ENCODE results near the gene NT5M.

NT5M gene

GRCh38 chr17:17358060-17358751 is 55.0 kb downstream of the NT5M start:
- Histone ChIP-seq H3K4me1 (ENCODE audit: control insufficient read depth, insufficient read depth, low read length, unreplicated experiment) (peaks cover 4% of the 10 kb centered on the region), H2AFZ (ENCODE audit: low read length, unreplicated experiment) (no peak overlapping the region), H3K36me3 (ENCODE audit: insufficient read depth, low read length) (no peaks in the 10 kb centered on the region), H3K4me3 (ENCODE audit: low read depth, low read length) (no peak overlapping the region), H3K27ac (ENCODE audit: low read depth, low read length) (no peak overlapping the region), H3K79me2 (ENCODE audit: control insufficient read depth, insufficient read depth, low read length, unreplicated experiment) (no peaks in the 10 kb centered on the region), H3K27me3 (ENCODE audit: insufficient read depth, low read length) (no peaks in the 10 kb centered on the region)

- Histone ChIP-seq H2AFZ (ENCODE audit: low read length, unreplicated experiment) (no peak overlapping the region), H3K4me3 (ENCODE audit: low read depth, low read length) (no peak overlapping the region), H3K27ac (ENCODE audit: low read depth, low read length) (no peak overlapping the region), H3K36me3 (ENCODE audit: insufficient read depth, low read length) (no peaks in the 10 kb centered on the region), H3K79me2 (ENCODE audit: control insufficient read depth, insufficient read depth, low read length, unreplicated experiment) (no peaks in the 10 kb centered on the region), H3K4me1 (ENCODE audit: control insufficient read depth, insufficient read depth, low read length, unreplicated experiment) (peaks cover 4% of the 10 kb centered on the region), H3K27me3 (ENCODE audit: insufficient read depth, low read length) (no peaks in the 10 kb centered on the region)
Observed at GRCh38 chr17:17358866-17359265, 55.7 kb downstream of the NT5M start.

GRCh38 chr17:17359271-17359670 is 56.1 kb downstream of the NT5M start:
- no peak overlapping the region for H2AFZ ChIP-seq (ENCODE audit: low read length, unreplicated experiment)
- no peaks in the 10 kb centered on the region for H3K79me2 ChIP-seq (ENCODE audit: control insufficient read depth, insufficient read depth, low read length, unreplicated experiment)
- no peaks in the 10 kb centered on the region for H3K27me3 ChIP-seq (ENCODE audit: insufficient read depth, low read length)
- H3K27ac ChIP-seq (ENCODE audit: low read depth, low read length), result no peak overlapping the region
- no peak overlapping the region for H3K4me3 ChIP-seq (ENCODE audit: low read depth, low read length)
- peaks cover 4% of the 10 kb centered on the region for H3K4me1 ChIP-seq (ENCODE audit: control insufficient read depth, insufficient read depth, low read length, unreplicated experiment)
- no peaks in the 10 kb centered on the region for H3K36me3 ChIP-seq (ENCODE audit: insufficient read depth, low read length)

GRCh38 chr17:17360087-17360730 is 57.0 kb downstream of the NT5M start:
- Histone ChIP-seq H2AFZ (ENCODE audit: low read length, unreplicated experiment) (no peak overlapping the region), H3K4me3 (ENCODE audit: low read depth, low read length) (no peak overlapping the region), H3K36me3 (ENCODE audit: insufficient read depth, low read length) (no peaks in the 10 kb centered on the region), H3K27ac (ENCODE audit: low read depth, low read length) (no peak overlapping the region), H3K79me2 (ENCODE audit: control insufficient read depth, insufficient read depth, low read length, unreplicated experiment) (no peaks in the 10 kb centered on the region), H3K27me3 (ENCODE audit: insufficient read depth, low read length) (no peaks in the 10 kb centered on the region), H3K4me1 (ENCODE audit: control insufficient read depth, insufficient read depth, low read length, unreplicated experiment) (peaks cover 4% of the 10 kb centered on the region)

GRCh38 chr17:17361543-17361866 is 58.3 kb downstream of the NT5M start:
- Histone ChIP-seq H2AFZ (ENCODE audit: low read length, unreplicated experiment) (no peak overlapping the region), H3K36me3 (ENCODE audit: insufficient read depth, low read length) (no peaks in the 10 kb centered on the region), H3K4me3 (ENCODE audit: low read depth, low read length) (no peak overlapping the region), H3K79me2 (ENCODE audit: control insufficient read depth, insufficient read depth, low read length, unreplicated experiment) (no peaks in the 10 kb centered on the region), H3K4me1 (ENCODE audit: control insufficient read depth, insufficient read depth, low read length, unreplicated experiment) (no peaks in the 10 kb centered on the region), H3K27me3 (ENCODE audit: insufficient read depth, low read length) (no peaks in the 10 kb centered on the region), H3K27ac (ENCODE audit: low read depth, low read length) (no peak overlapping the region)

GRCh38 chr17:17361867-17362539 is 58.8 kb downstream of the NT5M start:
- H2AFZ ChIP-seq (ENCODE audit: low read length, unreplicated experiment), result no peak overlapping the region
- no peaks in the 10 kb centered on the region for H3K79me2 ChIP-seq (ENCODE audit: control insufficient read depth, insufficient read depth, low read length, unreplicated experiment)
- H3K27me3 ChIP-seq (ENCODE audit: insufficient read depth, low read length), result no peaks in the 10 kb centered on the region
- H3K4me1 ChIP-seq (ENCODE audit: control insufficient read depth, insufficient read depth, low read length, unreplicated experiment), result no peaks in the 10 kb centered on the region
- no peak overlapping the region for H3K27ac ChIP-seq (ENCODE audit: low read depth, low read length)
- H3K36me3 ChIP-seq (ENCODE audit: insufficient read depth, low read length), result no peaks in the 10 kb centered on the region
- H3K4me3 ChIP-seq (ENCODE audit: low read depth, low read length), result no peak overlapping the region

- Histone ChIP-seq H3K4me1 (ENCODE audit: control insufficient read depth, insufficient read depth, low read length, unreplicated experiment) (no peaks in the 10 kb centered on the region), H2AFZ (ENCODE audit: low read length, unreplicated experiment) (no peak overlapping the region), H3K79me2 (ENCODE audit: control insufficient read depth, insufficient read depth, low read length, unreplicated experiment) (no peaks in the 10 kb centered on the region), H3K36me3 (ENCODE audit: insufficient read depth, low read length) (no peaks in the 10 kb centered on the region), H3K27ac (ENCODE audit: low read depth, low read length) (no peak overlapping the region), H3K4me3 (ENCODE audit: low read depth, low read length) (no peak overlapping the region), H3K27me3 (ENCODE audit: insufficient read depth, low read length) (no peaks in the 10 kb centered on the region)
Observed at GRCh38 chr17:17362540-17362930, 59.4 kb downstream of the NT5M start.

GRCh38 chr17:17363638-17364337 is 60.6 kb downstream of the NT5M start:
- H3K4me3 ChIP-seq (ENCODE audit: low read depth, low read length), result no peak overlapping the region
- no peaks in the 10 kb centered on the region for H3K79me2 ChIP-seq (ENCODE audit: control insufficient read depth, insufficient read depth, low read length, unreplicated experiment)
- H3K27me3 ChIP-seq (ENCODE audit: insufficient read depth, low read length), result no peaks in the 10 kb centered on the region
- H3K27ac ChIP-seq (ENCODE audit: low read depth, low read length), result no peak overlapping the region
- no peaks in the 10 kb centered on the region for H3K4me1 ChIP-seq (ENCODE audit: control insufficient read depth, insufficient read depth, low read length, unreplicated experiment)
- no peaks in the 10 kb centered on the region for H3K36me3 ChIP-seq (ENCODE audit: insufficient read depth, low read length)
- no peak overlapping the region for H2AFZ ChIP-seq (ENCODE audit: low read length, unreplicated experiment)

GRCh38 chr17:17364338-17364667 is 61.1 kb downstream of the NT5M start:
- no peaks in the 10 kb centered on the region for H3K79me2 ChIP-seq (ENCODE audit: control insufficient read depth, insufficient read depth, low read length, unreplicated experiment)
- no peak overlapping the region for H3K4me3 ChIP-seq (ENCODE audit: low read depth, low read length)
- no peak overlapping the region for H3K27ac ChIP-seq (ENCODE audit: low read depth, low read length)
- no peak overlapping the region for H2AFZ ChIP-seq (ENCODE audit: low read length, unreplicated experiment)
- no peaks in the 10 kb centered on the region for H3K4me1 ChIP-seq (ENCODE audit: control insufficient read depth, insufficient read depth, low read length, unreplicated experiment)
- H3K27me3 ChIP-seq (ENCODE audit: insufficient read depth, low read length), result no peaks in the 10 kb centered on the region
- H3K36me3 ChIP-seq (ENCODE audit: insufficient read depth, low read length), result no peaks in the 10 kb centered on the region

- Histone ChIP-seq H3K27ac (ENCODE audit: low read depth, low read length) (no peak overlapping the region), H3K4me1 (ENCODE audit: control insufficient read depth, insufficient read depth, low read length, unreplicated experiment) (no peaks in the 10 kb centered on the region), H3K27me3 (ENCODE audit: insufficient read depth, low read length) (no peaks in the 10 kb centered on the region), H3K36me3 (ENCODE audit: insufficient read depth, low read length) (no peaks in the 10 kb centered on the region), H3K4me3 (ENCODE audit: low read depth, low read length) (no peak overlapping the region), H3K79me2 (ENCODE audit: control insufficient read depth, insufficient read depth, low read length, unreplicated experiment) (no peaks in the 10 kb centered on the region), H2AFZ (ENCODE audit: low read length, unreplicated experiment) (no peak overlapping the region)
Observed at GRCh38 chr17:17365476-17366110, 62.4 kb downstream of the NT5M start.
